HG03064 (cell line): ENCODE results near the gene CAB39.

Source experiments
- ATAC-seq: cut with Tn5 transposase; IDR thresholded peaks from one replicate; pipeline ENCODE4 v1.9.1; 2021; ENCODE audit warnings: low read depth; ENCODE audit not compliant: unreplicated experiment

Gene CAB39

DNA sequence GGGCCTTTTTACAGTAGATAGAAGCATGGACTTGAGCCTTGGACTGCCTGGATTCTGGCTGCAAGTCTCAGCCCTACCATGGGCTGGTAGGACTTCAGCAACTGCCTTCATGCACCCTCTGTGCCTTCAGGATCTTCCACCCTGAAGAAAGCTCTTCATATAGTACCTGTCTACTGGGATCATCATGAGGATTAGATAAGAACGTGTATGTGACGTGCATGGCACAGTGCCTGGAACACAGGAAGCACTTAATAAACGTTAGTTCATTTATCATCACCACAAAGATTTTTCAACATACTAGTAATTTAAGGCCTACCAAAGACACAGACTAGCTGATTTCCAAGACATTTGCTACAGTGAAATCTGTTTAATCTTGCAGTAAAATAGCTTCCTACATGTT lies 98.9 kb downstream of the CAB39 start:
- no peak for ATAC-seq

GRCh38 chr2:230812033-230812432 lies 99.4 kb downstream of the CAB39 start:
- no peak for ATAC-seq

DNA sequence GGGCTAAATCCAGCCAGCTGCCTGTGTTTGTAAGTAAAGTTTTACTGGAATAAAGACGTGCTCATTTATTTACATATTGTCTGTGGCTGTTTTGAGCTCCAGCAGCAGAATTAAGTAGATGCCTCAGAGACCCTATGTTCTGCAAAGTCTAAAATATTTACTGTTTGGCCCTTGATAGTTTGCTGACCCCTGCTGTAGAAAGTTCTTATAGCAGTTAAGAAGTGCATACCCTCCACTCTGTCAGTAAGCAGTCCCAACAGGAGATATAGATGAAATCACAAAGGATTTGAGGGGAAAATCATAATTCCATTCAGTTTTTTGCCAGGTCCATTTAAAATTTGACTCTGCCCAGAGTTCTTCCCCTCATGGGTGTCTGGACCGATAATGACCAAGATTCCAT lies 102.0 kb downstream of the CAB39 start:
- ATAC-seq = no peak

DNA sequence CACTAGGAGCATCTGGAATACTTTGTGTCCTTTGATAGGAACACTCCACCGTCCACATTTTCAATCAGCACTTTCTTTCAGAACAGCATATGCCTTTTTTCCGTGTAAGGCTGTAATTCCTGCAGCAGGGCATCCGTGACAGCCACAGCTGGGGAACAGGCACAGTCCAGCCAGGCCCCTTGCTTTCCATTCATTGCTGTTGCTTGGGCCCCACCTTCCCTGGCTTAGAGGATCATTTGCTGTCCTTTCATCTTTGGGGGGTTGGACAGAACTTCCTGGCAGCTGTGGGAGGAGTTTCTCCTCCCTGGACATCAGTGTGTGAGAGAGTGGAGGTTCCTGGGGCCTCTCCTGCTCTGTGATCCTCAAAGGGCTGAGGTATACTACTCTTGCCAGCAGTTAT lies 102.4 kb downstream of the CAB39 start:
- no peak for ATAC-seq

GRCh38 chr2:230816735-230817134 lies 104.1 kb downstream of the CAB39 start:
- no peak for ATAC-seq

DNA sequence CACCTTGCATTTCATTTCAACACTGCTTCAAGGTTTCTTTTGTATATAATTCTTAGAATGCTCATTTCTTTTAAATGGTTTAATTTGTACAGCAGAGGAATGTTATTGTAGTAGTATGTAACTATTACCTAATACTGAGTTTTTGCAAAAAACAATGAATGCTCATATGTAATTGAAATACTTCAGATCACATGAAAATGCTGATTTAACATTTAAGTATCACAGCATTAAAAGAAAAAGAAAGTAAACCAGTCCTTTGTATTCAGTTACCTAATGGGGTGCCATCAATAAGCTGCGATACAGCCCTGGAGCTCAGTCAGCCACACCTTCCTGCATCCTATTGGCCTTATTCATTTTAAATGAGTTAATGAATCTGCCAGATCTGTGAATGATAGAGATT lies 106.8 kb downstream of the CAB39 start:
- ATAC-seq = no peak

- ATAC-seq = no peak
These were observed 108.8 kb downstream of the CAB39 start for GRCh38 chr2:230821261-230821990.

- ATAC-seq = no peak
These were observed 109.4 kb downstream of the CAB39 start for GRCh38 chr2:230821991-230822520.

GRCh38 chr2:230823264-230823964 lies 110.8 kb downstream of the CAB39 start:
- ATAC-seq = no peak

- no peak for ATAC-seq
These were observed 111.8 kb downstream of the CAB39 start for GRCh38 chr2:230824406-230824978.

DNA sequence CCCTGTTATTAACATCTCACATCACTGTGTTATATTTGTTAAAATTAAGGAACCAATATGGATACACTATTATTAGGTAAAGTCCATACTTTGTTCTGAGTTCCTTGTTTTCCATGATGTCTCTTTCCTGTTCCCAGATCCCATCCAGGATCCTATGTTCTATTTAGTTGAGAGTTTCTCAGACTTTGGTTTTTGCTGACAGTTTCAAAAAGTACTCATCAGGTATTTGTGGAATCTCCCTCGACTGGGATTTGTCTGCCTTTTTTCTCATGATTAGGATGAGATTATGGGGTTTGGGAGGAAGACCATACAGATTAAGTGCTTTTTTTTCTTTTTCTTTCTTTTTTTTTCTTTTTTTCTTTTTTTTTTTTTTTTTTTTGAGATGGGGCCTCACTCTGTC lies 112.7 kb downstream of the CAB39 start:
- ATAC-seq = no peak

DNA sequence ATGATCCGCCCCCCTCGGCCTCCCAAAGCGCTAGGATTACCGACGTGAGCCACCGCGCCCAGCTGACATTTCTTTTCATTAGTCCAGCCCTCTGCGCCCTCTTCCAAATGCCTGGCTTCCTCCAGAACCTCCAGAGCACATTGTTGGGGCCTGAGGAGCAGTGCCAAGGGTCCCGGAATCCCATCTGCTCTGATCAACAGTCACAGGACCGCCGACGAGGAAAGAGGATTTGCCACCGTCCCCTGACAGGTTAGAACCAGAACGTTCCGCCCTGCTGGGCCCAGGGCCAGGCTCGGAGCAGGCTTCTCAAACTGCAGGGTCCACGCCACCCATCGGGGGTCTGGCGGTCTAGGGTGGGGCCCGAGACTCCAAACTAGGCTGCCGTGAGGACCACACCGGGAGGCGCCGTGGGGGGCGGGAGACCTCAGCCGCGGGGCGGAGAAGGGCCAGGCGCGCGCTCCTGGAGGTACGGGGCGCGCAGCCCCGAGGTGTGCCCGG lies 115.2 kb downstream of the CAB39 start:
- no peak for ATAC-seq

- no peak for ATAC-seq
These were observed 115.8 kb downstream of the CAB39 start for GRCh38 chr2:230828272-230828961.

- ATAC-seq = no peak
These were observed 116.7 kb downstream of the CAB39 start for GRCh38 chr2:230829293-230829692.

DNA sequence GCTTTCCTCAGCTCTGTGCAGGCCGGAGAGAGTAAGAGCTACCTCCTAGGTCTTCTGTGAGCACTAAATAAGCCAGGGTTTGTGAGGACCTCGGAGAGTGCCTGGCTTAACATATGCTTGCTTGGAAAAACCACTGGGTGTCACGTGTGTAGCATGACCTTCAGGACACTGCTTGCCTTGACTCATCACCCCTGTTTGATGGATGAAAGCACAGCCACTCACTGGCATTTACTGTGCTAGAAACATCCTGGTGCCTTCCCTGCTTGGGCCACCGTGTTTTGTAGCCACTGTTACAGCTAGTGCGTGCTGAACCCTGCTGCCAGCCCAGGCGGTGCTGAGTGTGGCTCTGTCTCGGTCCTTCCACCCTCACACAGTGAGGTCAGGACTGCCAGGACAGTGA lies 117.3 kb downstream of the CAB39 start:
- no peak for ATAC-seq

- ATAC-seq = no peak
These were observed 117.8 kb downstream of the CAB39 start for GRCh38 chr2:230830428-230830827.

DNA sequence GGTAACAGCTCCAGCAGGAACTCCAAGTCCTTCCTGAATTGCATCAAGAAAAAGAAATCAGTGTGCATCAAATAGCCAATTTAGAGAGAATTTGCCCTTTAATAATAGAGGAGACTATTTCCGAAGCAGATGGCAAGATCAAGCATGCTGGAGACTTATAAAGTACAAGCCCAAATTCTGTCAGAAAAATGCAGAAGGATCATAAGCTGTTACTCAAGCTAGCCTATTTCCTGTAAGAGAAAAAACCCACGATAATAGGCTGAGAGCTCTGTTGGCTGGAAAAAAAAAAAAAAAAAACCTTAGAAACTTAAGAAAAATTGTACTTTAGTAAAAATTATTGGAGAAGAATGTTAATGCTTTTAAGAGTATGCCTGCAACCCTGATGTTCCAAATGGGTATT lies 127.7 kb downstream of the CAB39 start:
- no peak for ATAC-seq

DNA sequence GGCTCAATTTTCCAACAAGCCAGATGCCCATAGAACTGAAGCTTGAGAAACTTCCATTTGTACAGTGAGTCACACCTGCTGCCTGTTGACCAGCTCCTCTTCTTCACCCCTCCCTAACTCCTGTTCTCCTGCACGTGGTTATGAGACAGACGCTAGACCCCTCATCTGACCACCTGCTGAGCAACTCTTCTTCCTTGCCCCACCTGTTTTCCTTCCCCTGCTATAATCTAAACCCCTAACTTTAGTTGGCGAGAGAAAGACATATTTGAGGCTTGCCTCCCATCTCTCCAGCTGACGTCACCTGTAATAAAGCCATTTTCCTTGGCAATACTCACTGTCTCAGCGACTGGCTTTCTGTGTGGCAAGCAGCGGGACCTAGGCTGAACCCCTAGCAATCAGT lies 129.8 kb downstream of the CAB39 start:
- ATAC-seq = no peak

GRCh38 chr2:230843132-230843531 lies 130.5 kb downstream of the CAB39 start:
- no peak for ATAC-seq

DNA sequence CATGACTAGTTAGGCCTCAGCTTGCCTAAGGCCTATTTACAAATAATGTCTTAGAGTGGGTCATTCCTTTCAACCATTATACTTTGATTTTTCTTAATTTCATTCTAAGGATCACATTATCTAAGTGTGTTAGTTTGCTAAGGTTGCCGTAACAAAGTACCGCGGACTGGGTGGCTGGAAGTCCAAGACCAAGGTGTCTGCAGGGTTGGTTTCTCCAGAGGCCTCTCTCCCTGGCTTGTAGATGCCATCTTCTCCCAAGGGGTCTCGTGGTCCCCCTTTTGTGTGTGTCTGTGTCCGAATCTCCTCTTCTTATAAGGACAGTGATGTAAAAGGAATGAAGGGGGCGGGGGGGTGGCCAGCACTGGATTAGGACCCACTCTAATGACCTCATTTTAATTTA lies 133.7 kb downstream of the CAB39 start:
- no peak for ATAC-seq

DNA sequence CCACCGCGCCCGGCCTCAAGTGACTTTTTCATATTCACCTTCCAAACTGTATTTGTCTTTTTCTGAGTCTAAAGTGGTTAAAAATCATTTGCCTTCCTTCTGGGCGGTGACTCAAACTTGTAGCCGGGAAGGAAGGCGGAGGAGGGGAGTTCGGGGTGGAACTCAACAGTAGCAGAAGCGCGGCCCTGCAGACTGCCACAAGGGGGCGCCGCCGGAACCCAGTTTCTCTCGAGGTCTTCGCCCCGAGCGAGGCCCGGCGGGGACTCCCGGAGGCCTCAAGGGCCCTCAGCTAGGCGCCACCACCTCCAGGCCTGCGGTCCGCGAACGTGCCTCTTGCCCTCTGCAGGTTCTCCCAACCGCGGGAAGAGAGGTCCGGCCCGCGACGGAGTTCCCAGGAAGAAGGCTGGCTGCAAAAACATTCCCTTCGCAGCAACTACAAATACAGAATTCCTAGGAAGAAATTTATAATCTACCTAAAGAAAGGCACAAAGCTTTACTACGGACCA lies 135.3 kb downstream of the CAB39 start:
- peak; percentile 96 for ATAC-seq
